Activated naive CD8-positive, alpha-beta T cell treated with anti-CD3 and anti-CD28 coated beads for 36 hours (primary cell): ENCODE data around the gene COL19A1. TPM values are rescaled to one million over a fixed set of nuclear protein-coding genes. Genes with fewer than 3 reads are reported as not detected.

Experiments
- DNase-seq: peaks from one replicate; pipeline ENCODE4 v3.0.0; 2021
- H3K27ac Mint-ChIP-seq: one replicate; pipeline ENCODE4 v1.8.0; 2022; ENCODE audit warnings: mild to moderate bottlenecking, moderate library complexity, mixed read lengths
- H3K27me3 Mint-ChIP-seq: one replicate; pipeline ENCODE4 v1.8.0; 2022; ENCODE audit warnings: mild to moderate bottlenecking, mixed read lengths
- H3K36me3 Mint-ChIP-seq: one replicate; pipeline ENCODE4 v1.8.0; 2021; ENCODE audit warnings: mild to moderate bottlenecking, mixed read lengths
- H3K4me1 Mint-ChIP-seq: one replicate; pipeline ENCODE4 v1.8.0; 2021; ENCODE audit warnings: mixed read lengths
- H3K4me3 Mint-ChIP-seq: one replicate; pipeline ENCODE4 v1.8.0; 2022; ENCODE audit warnings: mild to moderate bottlenecking, moderate library complexity, mixed read lengths
- H3K9me3 Mint-ChIP-seq: one replicate; pipeline ENCODE4 v1.8.0; 2022; ENCODE audit warnings: mixed read lengths
- total RNA-seq, 2 experiments: library from RNA; stranded (reverse); gene quantifications; one replicate each; pipeline ENCODE4 v1.2.3, GENCODE V29; 2021

The COL19A1 gene
- total RNA-seq, 2 experiments from 2014 or later = 0.36 to 0.47 TPM

DNA sequence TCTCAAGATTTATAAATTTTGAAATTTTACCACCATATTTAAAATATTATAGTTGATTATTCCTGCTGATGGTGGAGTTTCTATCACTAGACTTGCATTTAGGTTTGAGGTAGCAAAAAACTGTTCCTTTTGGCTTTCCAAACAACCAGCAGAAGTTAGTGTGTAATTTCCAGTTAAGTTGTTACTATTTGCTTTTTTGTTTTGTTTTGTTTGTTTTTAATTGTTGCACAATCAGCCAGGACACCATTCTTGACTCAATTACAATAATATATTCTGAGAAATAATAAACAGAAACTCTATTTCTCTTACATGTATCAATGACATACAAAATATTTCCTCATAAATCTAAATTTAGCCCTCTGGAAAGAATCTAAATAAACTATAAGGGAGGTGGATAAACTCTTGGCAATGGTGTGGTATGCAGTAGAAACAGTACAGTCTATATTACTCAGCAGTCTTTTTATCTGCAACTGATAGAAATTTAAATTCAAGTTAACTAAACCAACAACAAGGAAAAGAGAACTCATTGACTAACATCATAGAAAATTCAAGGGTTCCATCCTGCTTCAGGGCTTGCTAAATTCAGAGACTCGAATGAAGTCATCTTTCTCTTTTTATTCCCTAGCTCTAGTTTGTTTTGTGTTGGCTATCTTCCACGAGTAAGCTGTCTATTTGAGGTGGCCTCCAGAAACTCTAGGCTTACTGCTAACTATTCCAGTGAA is 19.4 kb upstream of the COL19A1 start:
- H3K4me1 Mint-ChIP-seq = no peaks in the 10 kb centered on the region

DNA sequence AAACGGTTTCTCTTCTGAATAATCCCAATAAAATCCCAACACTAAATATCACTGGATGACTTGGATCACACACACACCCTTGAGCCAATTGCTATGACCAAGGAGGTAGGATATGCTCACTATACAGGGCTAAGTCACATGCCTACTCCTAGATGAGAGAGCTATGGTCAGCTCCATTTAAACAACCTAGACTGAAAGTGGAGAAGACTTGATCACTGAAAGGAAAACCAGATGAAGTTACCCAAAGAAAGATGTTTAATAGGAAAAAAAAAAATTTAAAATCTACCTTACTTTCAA is 18.9 kb upstream of the COL19A1 start:
- Mint-ChIP-seq H3K4me1 (no peaks in the 10 kb centered on the region), H3K36me3 (no peaks in the 10 kb centered on the region), H3K9me3 (no peaks in the 10 kb centered on the region), H3K4me3 (no peak overlapping the region), H3K27ac (no peak overlapping the region), H3K27me3 (peaks cover 30% of the 10 kb centered on the region)
- DNase-seq = no peak

More for the DNA sequence above, 19.4 kb upstream of the COL19A1 start:
- DNase-seq = no peak
- Mint-ChIP-seq H3K27ac (no peak overlapping the region), H3K36me3 (no peaks in the 10 kb centered on the region), H3K27me3 (peaks cover 29% of the 10 kb centered on the region), H3K4me3 (no peak overlapping the region), H3K9me3 (no peaks in the 10 kb centered on the region)

DNA sequence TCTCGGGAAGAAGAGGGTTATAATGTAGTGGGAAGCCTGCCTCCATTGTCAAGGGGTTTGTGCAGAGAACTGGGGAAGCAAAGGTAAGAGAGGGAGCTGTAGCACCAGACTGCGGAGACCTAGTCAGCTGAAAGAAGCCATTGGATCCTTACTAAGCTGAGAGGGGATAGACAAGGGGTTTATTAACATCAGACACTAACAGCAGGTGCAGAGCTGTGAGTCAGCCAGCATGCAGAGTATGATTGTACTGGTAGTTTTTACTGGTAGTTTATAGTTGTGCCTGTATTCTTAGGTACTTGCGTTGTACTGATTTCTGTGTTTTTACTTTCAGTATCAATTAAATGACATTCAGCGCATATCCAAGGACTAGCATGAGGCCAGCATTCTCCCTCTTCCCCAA is 17.8 kb upstream of the COL19A1 start:
- no peak for DNase-seq
- peaks cover 6% of the 10 kb centered on the region for H3K36me3 Mint-ChIP-seq
- no peaks in the 10 kb centered on the region for H3K4me1 Mint-ChIP-seq
- peaks cover 33% of the 10 kb centered on the region for H3K27me3 Mint-ChIP-seq
- no peak overlapping the region for H3K4me3 Mint-ChIP-seq
- peaks cover 6% of the 10 kb centered on the region for H3K9me3 Mint-ChIP-seq
- H3K27ac Mint-ChIP-seq = no peak overlapping the region

DNA sequence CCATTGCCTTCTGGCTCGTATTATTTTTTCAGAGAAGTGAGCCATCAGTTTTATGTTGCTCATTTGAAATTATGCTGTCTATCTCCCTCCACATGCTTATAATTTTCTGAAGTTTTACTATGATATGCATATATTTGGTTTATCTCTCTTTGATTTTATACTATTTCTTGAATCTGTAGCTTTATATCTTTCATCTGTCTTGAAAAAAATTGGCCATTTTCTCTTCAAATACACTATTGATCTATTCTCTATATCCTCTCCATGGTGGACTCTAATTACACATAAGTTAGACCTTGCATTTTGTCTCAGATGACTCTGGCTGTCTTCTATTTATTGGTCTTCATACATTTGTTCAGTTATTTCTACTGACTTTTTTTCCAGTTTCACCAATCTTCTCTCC is 13.7 kb upstream of the COL19A1 start:
- peaks cover 13% of the 10 kb centered on the region for H3K27me3 Mint-ChIP-seq
- H3K36me3 Mint-ChIP-seq = peaks cover 6% of the 10 kb centered on the region
- H3K4me3 Mint-ChIP-seq = no peak overlapping the region
- H3K27ac Mint-ChIP-seq = no peak overlapping the region
- DNase-seq = no peak
- peaks cover 6% of the 10 kb centered on the region for H3K9me3 Mint-ChIP-seq
- H3K4me1 Mint-ChIP-seq = no peaks in the 10 kb centered on the region

DNA sequence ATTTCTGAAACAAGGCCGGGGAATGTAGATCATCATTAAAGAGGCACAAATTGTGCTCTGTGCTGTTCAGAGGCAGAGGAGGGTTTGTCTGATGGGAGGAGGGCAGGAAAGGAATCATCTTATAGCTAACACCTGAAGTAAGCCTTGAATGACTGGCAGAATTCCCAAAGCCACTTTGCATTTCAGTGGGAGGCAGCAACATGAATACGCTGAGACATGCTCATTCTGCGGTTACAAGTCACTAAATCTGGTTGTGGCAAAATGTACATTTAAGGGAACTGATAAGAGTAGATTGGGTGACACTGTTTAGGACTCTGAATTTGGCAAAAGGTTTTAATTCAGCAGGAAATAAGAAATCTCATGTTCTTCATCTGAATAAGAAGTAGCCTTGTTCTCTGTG is 4.4 kb upstream of the COL19A1 start:
- Mint-ChIP-seq H3K4me1 (peaks cover 18% of the 10 kb centered on the region), H3K27me3 (peaks cover 14% of the 10 kb centered on the region), H3K27ac (no peak overlapping the region), H3K36me3 (no peaks in the 10 kb centered on the region), H3K4me3 (no peak overlapping the region), H3K9me3 (no peaks in the 10 kb centered on the region)
- no peak for DNase-seq

DNA sequence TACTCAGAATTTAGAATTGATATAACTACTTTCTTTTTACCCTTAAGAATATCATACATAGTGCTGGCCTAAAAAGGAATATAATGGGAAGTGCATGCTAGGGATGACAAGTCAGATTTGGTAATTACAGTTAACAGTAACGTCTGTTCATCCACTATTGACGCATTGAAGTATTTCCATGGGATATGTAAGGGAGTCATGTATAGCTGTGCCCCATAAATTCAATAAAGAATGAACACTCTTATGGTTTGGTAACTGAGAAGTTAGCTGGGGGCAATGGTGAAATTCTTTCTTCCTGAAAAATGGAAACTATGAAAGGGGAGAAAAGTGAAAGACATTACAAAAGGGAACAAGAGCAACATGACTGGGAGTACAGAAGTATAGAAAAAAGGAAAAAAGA is 2.6 kb upstream of the COL19A1 start:
- DNase-seq = no peak
- Mint-ChIP-seq H3K4me3 (no peak overlapping the region), H3K36me3 (no peaks in the 10 kb centered on the region), H3K27ac (no peak overlapping the region), H3K9me3 (no peaks in the 10 kb centered on the region), H3K27me3 (peaks cover 28% of the 10 kb centered on the region), H3K4me1 (peaks cover 28% of the 10 kb centered on the region)

DNA sequence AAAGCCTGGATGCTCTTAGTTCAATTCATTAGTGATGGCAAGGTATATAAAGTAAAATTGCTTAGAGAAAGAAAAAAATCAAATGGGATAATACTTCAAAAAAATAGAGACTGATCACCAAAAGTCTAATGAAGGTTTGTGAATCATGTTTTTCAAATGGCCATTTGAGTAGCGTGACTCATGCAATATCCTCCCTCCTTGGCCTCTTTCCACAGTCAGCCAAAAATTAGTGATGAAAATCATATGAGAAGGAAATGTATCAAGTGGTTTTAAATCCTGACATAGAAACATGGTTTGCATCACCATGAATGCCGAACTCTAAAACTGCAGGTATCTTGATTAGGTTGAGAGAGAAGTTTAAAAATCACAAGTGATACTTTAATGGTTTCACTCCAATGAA is 1.2 kb upstream of the COL19A1 start:
- no peaks in the 10 kb centered on the region for H3K9me3 Mint-ChIP-seq
- H3K4me1 Mint-ChIP-seq = peaks cover 28% of the 10 kb centered on the region
- DNase-seq = no peak
- H3K4me3 Mint-ChIP-seq = no peak overlapping the region
- peaks cover 29% of the 10 kb centered on the region for H3K27me3 Mint-ChIP-seq
- H3K27ac Mint-ChIP-seq = no peak overlapping the region
- H3K36me3 Mint-ChIP-seq = no peaks in the 10 kb centered on the region

DNA sequence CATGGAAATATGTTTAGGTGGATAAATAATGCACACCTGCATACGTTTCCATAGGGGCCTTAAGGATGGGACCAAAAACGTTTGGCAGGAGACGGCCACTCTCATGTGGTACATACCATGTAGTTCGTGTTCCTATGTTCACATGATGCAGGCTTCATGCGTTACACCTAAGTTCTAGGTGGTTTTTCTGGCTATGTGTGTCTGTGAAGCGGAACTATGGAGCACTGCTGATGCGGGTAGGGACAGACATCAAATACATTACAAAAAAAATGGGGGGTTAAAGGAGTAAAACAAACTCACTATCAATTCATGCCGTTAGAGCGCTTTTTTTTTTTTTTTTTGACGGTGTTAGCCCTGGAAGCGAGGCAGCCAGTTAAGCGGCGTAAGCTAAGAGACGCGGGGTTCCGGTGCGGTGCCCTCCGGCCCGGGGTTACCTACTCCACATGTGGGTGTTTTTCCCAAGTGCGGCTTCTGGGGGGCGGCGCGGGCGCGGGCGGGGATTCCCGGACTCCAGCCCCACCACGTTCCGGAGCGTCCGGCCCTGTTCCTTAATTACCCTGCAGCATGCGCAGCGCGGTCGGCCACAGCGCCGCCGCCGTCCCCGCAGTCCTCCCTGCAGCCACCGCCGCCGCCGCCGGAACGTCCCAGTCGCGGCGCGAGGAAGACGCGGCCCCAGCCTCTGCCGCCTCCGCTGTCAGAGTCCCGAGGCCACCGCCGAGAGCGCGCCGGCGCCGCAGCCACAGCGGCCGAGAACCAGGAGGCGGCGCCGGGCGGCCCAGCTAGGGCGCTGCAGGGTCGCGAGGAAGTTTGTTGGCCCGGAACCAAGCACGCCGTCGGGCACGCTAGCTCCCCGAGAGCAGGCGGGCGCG is 648 bp downstream of the COL19A1 start:
- peak overlapping the region; percentile 79 for H3K27ac Mint-ChIP-seq
- H3K4me3 Mint-ChIP-seq = peak overlapping the region; percentile 81
- H3K36me3 Mint-ChIP-seq = no peaks in the 10 kb centered on the region
- H3K27me3 Mint-ChIP-seq = peaks cover 35% of the 10 kb centered on the region
- H3K4me1 Mint-ChIP-seq = peaks cover 28% of the 10 kb centered on the region
- no peaks in the 10 kb centered on the region for H3K9me3 Mint-ChIP-seq
- DNase-seq = peak; percentile 78

DNA sequence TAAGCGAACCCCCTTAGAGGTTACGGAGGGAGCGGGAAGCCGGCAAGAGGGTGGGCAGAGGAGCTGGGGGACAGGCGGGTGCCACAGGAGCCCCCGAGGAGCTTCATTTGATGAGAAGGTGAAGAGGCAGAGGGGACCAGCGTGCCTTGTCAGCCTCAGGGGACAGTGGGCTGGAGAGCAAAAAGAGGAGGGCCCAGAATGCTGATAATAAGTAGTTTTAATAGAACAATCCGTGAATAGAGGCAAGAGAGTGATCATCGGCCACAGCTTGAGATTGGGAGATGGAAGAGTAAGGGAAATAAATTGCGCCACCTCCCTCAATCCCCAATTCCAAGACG is 1.3 kb downstream of the COL19A1 start:
- Mint-ChIP-seq H3K4me3 (peak overlapping the region; percentile 81), H3K4me1 (peaks cover 28% of the 10 kb centered on the region), H3K9me3 (no peaks in the 10 kb centered on the region), H3K27me3 (peaks cover 35% of the 10 kb centered on the region), H3K27ac (peak overlapping the region; percentile 54), H3K36me3 (no peaks in the 10 kb centered on the region)
- no peak for DNase-seq

DNA sequence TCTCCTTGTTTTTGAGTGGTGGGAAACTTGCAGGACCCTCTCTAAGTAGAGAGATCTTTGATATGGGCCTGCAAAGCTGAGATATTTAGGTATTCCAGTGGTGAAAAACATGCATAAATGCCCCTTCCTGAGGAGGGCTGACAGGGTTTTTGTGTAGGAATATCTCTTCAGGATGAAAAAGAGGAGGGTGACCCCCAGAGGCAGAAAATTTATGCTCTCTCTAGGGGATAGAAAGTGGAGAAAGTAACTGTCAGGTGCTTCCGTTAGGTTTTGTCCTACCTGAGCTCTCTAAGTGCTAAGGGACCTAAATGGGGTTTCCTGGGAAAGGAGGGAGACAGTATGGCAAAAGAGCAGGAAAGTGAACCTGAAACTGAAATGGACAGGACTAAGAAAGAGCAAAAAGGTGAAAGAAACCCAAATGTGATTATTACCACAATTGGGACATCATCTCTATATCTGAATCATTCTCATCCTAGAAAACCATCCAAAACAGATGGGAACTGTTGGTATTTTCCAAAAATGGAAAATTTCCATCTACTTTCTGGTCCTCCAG is 2.0 kb downstream of the COL19A1 start:
- H3K9me3 Mint-ChIP-seq = no peaks in the 10 kb centered on the region
- no peak overlapping the region for H3K27ac Mint-ChIP-seq
- H3K36me3 Mint-ChIP-seq = no peaks in the 10 kb centered on the region
- peaks cover 35% of the 10 kb centered on the region for H3K27me3 Mint-ChIP-seq
- H3K4me3 Mint-ChIP-seq = peak overlapping the region; percentile 81
- peaks cover 27% of the 10 kb centered on the region for H3K4me1 Mint-ChIP-seq
- DNase-seq = no peak

DNA sequence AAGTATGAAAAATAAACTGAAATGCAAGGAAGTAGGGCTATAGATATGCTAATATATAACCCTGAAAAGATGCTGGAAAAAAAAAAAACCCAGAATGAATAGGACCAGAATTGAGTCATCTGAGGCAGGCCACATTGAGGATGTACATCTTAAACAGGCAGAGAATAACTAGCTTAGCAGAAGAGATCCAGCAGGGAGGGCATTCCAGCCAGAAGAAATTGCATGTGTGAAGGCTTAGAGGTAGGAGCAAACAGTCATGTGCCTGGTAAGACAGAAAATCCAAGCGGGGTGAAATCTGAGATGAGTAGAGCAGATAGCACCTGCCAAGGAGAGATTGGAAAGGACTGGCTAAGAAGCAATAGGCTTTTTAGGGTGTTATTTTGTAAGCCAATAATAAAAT is 2.6 kb downstream of the COL19A1 start:
- DNase-seq = no peak
- Mint-ChIP-seq H3K27me3 (peaks cover 40% of the 10 kb centered on the region), H3K9me3 (no peaks in the 10 kb centered on the region), H3K4me3 (no peak overlapping the region), H3K4me1 (peaks cover 25% of the 10 kb centered on the region), H3K27ac (no peak overlapping the region), H3K36me3 (no peaks in the 10 kb centered on the region)

DNA sequence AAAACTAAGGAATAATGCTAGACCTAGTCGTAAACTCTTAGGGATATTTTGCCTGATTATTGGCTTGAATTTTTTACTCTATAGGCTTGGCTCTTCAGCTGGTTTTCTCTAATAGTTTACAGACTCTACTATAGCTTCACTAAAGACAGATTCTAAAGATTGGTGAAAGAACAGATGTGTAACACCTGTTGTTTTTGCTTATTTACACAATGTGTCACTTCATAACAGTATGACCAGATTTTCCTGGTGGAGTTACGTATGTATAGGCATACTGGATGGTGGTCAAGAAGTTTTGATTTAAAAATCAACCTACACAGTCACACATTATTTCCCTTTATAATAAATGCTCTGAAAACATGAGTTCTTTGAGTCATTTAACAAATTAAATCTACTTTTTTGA is 4.8 kb downstream of the COL19A1 start:
- Mint-ChIP-seq H3K4me3 (no peak overlapping the region), H3K27ac (no peak overlapping the region), H3K9me3 (no peaks in the 10 kb centered on the region), H3K36me3 (no peaks in the 10 kb centered on the region), H3K27me3 (peaks cover 38% of the 10 kb centered on the region), H3K4me1 (peaks cover 19% of the 10 kb centered on the region)
- no peak for DNase-seq

DNA sequence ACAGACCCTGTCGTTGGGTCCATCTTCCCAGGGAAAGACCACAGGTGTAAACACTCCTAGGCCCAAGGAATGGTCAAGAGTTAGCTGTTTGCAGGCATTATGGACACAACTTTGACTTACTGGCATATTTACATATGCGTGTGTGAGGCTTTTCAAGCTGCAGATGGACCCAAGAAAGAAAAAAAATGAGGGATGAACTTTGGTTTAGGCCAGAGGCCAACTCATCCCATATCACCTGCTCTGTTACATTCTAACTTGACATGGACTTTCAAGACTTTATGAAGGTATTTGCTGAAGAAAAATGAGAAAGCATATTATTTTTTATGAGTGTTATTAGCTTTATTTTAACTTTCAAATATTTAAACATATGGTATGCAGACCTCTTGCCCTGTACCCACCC is 6.9 kb downstream of the COL19A1 start:
- Mint-ChIP-seq H3K36me3 (no peaks in the 10 kb centered on the region), H3K27me3 (peaks cover 26% of the 10 kb centered on the region), H3K4me1 (peaks cover 2% of the 10 kb centered on the region), H3K27ac (no peak overlapping the region), H3K4me3 (no peak overlapping the region), H3K9me3 (no peaks in the 10 kb centered on the region)
- DNase-seq = no peak

DNA sequence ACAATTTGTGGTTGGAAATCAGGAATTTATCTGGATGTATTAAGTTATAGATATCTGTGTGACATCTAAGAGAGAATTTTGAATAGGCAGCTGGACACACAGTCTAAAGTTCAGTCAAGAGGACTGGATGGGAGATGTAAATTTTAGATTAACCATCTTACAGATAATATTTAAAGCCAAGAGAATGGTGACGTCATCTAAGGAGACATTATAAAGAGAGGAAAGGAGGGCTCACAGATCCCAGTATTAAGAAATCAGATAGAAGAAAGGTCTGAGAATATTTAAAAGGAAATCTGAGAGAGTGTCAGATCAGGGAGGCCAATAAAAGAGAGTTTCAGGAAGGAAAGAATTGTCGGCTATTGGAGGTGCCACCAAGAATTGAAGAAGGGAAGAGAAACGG is 9.4 kb downstream of the COL19A1 start:
- H3K36me3 Mint-ChIP-seq = no peaks in the 10 kb centered on the region

DNA sequence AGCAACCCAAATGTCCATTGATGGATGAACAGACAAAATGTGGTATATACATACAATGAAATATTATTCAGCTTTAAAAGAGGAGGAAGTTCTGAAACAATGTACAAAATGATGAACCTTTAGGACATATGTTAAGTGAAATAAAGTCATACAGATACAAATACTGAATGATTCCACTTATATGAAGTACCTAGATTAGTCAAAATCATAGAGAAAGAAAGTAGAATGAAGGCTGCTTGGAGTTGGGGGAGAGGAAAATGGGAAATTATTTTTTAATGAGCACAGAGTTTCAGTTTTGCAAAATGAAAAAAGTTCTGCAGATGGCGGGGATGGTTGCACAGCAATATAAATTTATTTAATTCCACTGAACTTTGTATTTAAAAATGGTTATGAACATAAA is 12.4 kb downstream of the COL19A1 start:
- Mint-ChIP-seq H3K27ac (no peak overlapping the region), H3K4me3 (no peak overlapping the region), H3K9me3 (no peaks in the 10 kb centered on the region), H3K4me1 (peaks cover 11% of the 10 kb centered on the region), H3K36me3 (no peaks in the 10 kb centered on the region), H3K27me3 (peaks cover 40% of the 10 kb centered on the region)
- no peak for DNase-seq

More for the DNA sequence above, 9.4 kb downstream of the COL19A1 start:
- Mint-ChIP-seq H3K4me1 (peaks cover 3% of the 10 kb centered on the region), H3K27ac (no peak overlapping the region), H3K4me3 (no peak overlapping the region), H3K9me3 (no peaks in the 10 kb centered on the region), H3K27me3 (peaks cover 24% of the 10 kb centered on the region)
- no peak for DNase-seq

DNA sequence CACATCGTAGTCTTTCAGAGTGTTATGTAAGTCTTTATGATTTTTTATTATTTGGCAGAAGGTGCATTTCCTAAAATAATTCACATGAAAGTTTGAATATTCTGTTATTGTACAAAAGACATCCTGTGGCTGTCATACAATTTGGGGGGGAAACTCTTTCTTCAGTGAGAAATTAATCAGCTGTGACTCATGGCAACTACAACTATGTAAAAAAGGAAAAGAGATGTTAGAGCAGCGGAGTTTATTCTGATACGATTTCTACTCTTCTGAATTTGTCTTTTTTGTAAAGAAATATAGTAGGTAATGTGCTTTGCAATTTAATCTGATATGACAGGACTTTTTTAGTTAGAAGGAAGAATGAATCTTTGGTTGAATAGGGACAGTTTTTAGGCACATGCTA is 14.2 kb downstream of the COL19A1 start:
- DNase-seq = no peak
- Mint-ChIP-seq H3K4me3 (no peak overlapping the region), H3K4me1 (peaks cover 11% of the 10 kb centered on the region), H3K36me3 (no peaks in the 10 kb centered on the region), H3K27me3 (peaks cover 43% of the 10 kb centered on the region), H3K9me3 (peaks cover 1% of the 10 kb centered on the region), H3K27ac (peak overlapping the region; percentile 23)
